ENCODE results near the gene RASGRP3.

Gene RASGRP3

DNA sequence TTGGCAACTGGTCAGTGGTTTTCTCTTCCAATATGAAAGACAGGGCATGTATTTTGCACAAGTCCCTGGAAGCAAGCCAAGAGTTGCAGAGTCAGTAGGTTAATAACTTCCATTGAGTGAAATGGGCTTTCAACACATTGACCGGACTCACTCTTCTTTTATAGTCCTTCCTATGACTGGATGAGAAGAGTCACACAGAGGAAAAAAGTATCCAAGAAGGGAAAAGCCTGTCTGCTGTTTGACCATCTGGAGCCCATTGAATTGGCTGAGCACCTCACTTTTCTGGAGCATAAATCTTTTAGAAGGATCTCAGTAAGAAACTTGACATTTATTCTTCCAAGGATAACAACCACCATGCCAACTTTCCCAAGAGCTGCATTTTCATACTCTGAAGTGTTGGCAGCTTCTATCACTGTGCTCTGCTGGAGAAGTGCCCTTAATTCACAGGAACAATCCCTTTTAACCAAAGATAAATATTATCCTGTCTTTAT is 45.4 kb downstream of the RASGRP3 start:
- no peak for DNase-seq (ENCODE audit: low read depth)

DNA sequence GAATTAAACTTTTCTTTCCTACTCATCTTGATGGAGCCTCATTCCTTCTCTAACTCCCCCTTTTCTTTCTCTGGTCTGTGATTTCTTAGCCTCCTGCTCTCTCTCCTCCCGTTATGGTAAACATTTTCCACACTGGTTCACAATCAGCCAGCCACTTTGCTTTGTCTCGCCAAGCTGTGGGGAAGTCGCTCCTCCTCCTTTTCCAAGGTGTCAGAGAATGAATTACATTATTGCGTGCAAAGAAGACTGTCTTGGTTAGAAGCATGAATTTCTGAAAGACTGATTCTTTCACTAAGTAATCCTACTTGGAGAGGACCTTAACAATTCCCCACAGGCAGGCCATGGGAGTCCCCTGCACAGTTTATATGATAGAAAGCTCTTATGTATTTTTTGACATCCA is 46.1 kb downstream of the RASGRP3 start:
- DNase-seq (ENCODE audit: low read depth): no peak

GRCh38 chr2:33525666-33526065 is 49.2 kb downstream of the RASGRP3 start:
- no peak for DNase-seq (ENCODE audit: low read depth)

DNA sequence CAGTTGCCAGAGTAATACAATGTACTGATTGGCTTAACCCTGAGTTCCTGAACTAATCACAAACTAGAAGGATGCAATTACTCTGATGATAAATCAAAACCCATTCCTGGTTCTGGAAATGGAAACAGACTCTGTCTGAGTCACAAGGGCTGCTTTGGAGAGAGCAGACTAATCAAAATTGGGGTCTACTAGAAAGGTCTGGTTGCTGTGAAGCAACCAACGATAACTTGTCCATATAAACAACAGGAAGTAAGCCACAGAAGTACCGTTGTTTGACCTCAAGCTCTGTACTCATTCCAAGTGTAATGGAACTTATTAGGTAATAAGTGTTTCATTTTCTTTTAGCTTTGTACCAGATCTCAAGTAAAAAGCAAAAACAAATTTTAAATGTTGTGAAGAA is 49.7 kb downstream of the RASGRP3 start:
- no peak for DNase-seq (ENCODE audit: low read depth)

GRCh38 chr2:33526921-33527320 is 50.5 kb downstream of the RASGRP3 start:
- DNase-seq (ENCODE audit: low read depth): no peak

GRCh38 chr2:33528441-33528950 is 52.0 kb downstream of the RASGRP3 start:
- no peak for DNase-seq (ENCODE audit: low read depth)

DNA sequence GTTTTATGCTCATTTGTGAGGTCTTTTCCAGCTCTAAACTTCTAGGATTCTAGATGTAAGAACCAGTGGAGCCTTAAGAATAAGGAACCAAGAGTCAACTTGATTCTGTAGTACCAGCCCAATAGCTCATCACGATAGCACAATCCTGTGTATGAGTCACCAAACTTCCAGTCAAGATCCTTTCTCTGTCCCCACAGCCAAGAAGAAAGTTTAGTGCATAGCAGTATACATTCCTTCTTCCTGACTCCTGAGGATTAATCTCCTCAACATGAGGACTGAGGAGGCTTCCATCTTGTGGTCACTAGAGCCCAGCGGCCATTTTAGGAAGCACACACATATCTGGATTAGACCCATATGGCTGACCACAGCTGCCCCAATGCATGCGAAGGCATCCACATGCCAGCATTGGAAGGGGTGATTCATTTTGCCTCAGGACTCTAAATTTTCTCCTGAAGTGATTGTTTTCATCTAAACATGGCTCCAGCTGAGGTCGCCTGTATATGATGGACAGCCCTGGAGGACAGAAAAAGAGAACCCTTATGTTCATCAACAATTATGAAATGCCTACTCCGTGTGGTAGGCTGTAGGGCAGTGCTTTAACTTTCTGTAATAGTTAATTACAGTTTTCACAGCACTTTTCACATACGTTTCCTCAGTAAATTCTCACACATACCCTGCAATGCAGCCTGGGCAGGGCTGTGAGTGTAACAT is 53.5 kb downstream of the RASGRP3 start:
- no peak for DNase-seq (ENCODE audit: low read depth)

GRCh38 chr2:33530690-33531548 is 54.5 kb downstream of the RASGRP3 start:
- no peak for DNase-seq (ENCODE audit: low read depth)

- DNase-seq (ENCODE audit: low read depth): no peak
Measured at GRCh38 chr2:33531549-33532059, 55.2 kb downstream of the RASGRP3 start.

DNA sequence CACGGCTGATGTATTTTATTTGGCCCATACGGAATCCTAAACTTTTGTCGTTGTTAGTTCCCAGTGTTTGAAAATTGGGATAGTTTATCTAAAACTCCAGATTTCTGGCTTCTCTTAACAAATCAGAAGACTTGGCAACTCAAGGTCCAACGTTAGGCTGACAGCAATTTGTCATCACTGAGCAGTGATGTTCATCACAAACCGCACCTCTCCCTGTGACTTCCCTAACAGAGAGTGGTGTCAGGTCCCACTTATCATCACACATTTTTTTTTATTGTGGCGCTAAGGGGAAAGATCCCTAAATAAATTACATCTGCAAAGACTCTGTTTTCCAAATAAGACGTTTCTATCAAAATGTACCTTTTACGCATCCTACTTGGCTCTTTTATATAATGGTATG is 55.7 kb downstream of the RASGRP3 start:
- DNase-seq (ENCODE audit: low read depth): no peak

DNA sequence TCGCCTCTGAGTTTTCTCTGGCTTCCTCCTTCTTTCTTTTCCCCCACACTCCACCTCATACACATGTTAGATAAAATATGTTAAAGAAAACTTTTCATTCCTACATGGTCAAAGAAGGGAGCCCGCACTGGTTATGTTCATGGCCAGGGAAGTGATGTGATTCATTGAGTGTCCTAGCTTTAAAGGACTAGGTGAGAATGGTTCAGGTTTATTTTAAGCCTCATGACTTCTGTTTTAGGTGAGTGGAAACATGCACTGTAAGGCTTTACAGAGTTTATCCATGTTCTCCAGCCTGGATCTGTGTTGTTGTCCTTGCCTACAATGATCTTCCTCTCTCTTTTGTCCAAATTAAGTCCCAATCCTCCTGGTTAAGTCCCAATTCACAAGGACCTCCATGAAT is 56.5 kb downstream of the RASGRP3 start:
- no peak for DNase-seq (ENCODE audit: low read depth)

- no peak for DNase-seq (ENCODE audit: low read depth)
Measured at GRCh38 chr2:33535421-33535820, 59.0 kb downstream of the RASGRP3 start.

DNA sequence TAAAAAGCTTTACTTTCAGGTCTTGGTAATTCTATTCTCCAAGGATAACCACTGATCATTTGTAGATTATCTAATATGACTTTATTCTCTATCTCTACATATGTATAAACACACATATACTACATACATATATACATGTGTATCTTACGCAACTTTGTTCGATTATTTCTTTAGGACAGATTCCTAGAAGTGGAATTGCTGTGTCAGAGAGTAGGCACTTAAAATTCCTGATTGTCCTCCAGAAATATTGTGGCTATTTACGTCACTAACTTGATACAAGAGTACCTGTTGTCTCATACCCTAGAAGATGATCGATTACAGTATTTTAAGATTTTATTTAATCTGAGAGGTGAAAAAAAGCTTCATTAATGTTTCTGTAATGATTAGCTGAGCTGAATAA is 64.8 kb downstream of the RASGRP3 start:
- no peak for DNase-seq (ENCODE audit: low read depth)

DNA sequence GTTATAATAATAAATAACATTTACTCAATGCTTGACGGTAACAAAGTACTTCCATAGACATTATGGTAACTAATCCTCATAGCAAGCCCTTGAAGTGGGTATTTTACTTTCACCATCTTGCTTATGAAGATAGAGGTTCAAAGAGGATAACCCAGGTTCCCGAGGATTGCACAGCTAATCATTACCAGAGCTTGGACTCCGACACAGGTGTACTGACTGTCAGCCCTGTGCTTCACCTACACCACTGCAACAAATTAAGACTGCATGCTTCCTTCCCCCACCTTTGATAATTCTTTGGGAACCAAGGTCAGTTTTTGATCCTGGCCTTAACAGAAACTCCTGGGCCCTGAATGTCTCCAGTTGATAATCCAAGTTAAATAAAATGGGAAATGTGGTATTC is 73.8 kb downstream of the RASGRP3 start:
- DNase-seq (ENCODE audit: low read depth): no peak

GRCh38 chr2:33552758-33553461 is 76.5 kb downstream of the RASGRP3 start:
- DNase-seq (ENCODE audit: low read depth): no peak

DNA sequence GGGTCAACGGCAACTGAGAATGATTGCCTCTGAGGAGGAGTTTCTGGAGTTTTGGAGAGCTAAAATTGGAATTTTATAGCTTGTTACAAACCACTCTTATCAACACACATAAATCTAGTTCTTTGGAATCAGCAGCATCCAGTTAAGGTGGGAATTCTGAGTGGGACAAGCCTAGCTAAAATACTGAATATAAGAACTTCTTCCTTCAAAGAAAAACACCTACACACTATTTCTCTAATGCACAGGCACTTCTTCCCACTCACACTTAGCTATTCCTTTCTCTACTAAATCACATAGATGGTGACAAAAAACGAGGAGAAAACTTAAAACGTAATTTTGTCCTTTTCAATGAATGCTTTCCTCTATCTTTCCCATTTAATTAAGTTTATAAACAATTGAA is 79.2 kb downstream of the RASGRP3 start:
- DNase-seq (ENCODE audit: low read depth): no peak

DNA sequence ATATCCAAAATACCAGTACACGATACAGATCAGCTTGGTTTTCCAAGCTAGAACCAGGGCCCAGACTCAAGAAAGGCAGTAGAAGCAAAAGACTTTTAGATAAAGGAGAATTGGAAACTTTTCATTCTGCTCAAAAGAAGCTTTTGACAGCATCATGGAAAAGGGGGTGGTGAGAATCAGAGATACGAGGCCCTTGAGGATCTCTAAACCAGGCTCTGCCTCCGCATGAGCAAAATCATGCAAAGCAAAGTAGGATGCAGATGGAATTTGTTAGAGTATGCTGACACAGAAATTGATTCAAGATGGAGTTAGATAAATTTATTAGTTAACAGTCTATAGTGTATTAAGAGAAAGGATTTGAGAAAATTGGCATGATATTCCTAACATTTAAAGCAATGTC is 82.9 kb downstream of the RASGRP3 start:
- DNase-seq (ENCODE audit: low read depth): no peak

GRCh38 chr2:33560017-33560416 is 83.6 kb downstream of the RASGRP3 start:
- no peak for DNase-seq (ENCODE audit: low read depth)

GRCh38 chr2:33561872-33562271 is 85.4 kb downstream of the RASGRP3 start:
- DNase-seq (ENCODE audit: low read depth): no peak

GRCh38 chr2:33570681-33571080 is 94.2 kb downstream of the RASGRP3 start:
- no peak for DNase-seq (ENCODE audit: low read depth)

DNA sequence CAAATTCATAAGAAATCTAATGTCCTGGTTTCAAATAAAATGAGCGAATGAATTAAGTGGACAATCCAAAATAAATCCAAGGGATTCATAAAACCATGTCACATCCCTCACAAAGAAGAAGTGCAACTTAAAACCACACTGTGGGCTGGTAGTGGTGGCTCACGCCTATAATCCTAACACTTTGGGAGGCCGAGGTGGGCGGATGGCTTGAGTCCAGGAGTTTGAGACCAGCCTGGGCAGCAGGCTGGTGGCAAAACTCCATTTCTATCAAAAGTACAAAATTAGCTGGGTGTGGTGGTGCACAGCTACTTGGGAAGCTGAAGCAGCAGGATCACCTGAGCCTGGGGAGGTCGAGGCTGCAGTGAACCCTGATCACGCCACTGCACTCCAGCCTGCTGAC is 97.2 kb downstream of the RASGRP3 start:
- no peak for DNase-seq (ENCODE audit: low read depth)

GRCh38 chr2:33577084-33577483 is 100.6 kb downstream of the RASGRP3 start:
- no peak for DNase-seq (ENCODE audit: low read depth)

Data from activated T-helper 9 cell treated with anti-CD3 and anti-CD28 coated beads, Interleukin-2, amount 50 U/mL, for 16 hours (primary cell).